NOMO-1 (cell line): Measurements from ENCODE around the gene TXNIP.

ENCODE experiments used
- DNase-seq, 2 experiments: peaks; one replicate each; lab custom pipeline; 2025; ENCODE audit not compliant: unreplicated experiment in 2 of 2; lab: John Stamatoyannopoulos, UW

The TXNIP gene

GRCh38 chr1:146012703-146013558 lies 16.6 kb upstream of the TXNIP start:
- DNase-seq, result peak; percentile 38 to 79

GRCh38 chr1:146010126-146010738 lies 13.9 kb upstream of the TXNIP start:
- DNase-seq, result no peak

GRCh38 chr1:146007489-146008133 lies 11.2 kb upstream of the TXNIP start:
- DNase-seq, result no peak

GRCh38 chr1:146001709-146002108 lies 5.3 kb upstream of the TXNIP start:
- DNase-seq, result no peak

GRCh38 chr1:145999321-146000024 lies 3.1 kb upstream of the TXNIP start:
- no peak for DNase-seq

GRCh38 chr1:145997718-145998023 lies 1.3 kb upstream of the TXNIP start:
- DNase-seq, result no peak

- peak; percentile 21 to 61 for DNase-seq
Measured at GRCh38 chr1:145997016-145997717, 788 bp upstream of the TXNIP start.

- DNase-seq, result no peak
Measured at GRCh38 chr1:145995964-145996432, 381 bp downstream of the TXNIP start.

GRCh38 chr1:145995148-145995881 lies 1.1 kb downstream of the TXNIP start:
- DNase-seq, result peak in 1 of 2 experiments; percentile 21

- DNase-seq, result peak; percentile 27 to 55
Measured at GRCh38 chr1:145994391-145995120, 1.8 kb downstream of the TXNIP start.

GRCh38 chr1:145993618-145994390 lies 2.6 kb downstream of the TXNIP start:
- no peak for DNase-seq

- no peak for DNase-seq
Measured at GRCh38 chr1:145992958-145993617, 3.3 kb downstream of the TXNIP start.

- DNase-seq, result no peak
Measured at GRCh38 chr1:145992502-145992936, 3.9 kb downstream of the TXNIP start.

GRCh38 chr1:145991735-145992412 lies 4.5 kb downstream of the TXNIP start:
- no peak for DNase-seq

GRCh38 chr1:145990249-145990855 lies 6.0 kb downstream of the TXNIP start:
- DNase-seq, result no peak

GRCh38 chr1:145988773-145989172 lies 7.6 kb downstream of the TXNIP start:
- no peak for DNase-seq

- no peak for DNase-seq
Measured at GRCh38 chr1:145987926-145988325, 8.5 kb downstream of the TXNIP start.
